Measurements from ENCODE around the gene GOLGA8B. TPM values are rescaled to one million over a fixed set of nuclear protein-coding genes. Genes with fewer than 3 reads are reported as not detected.

GOLGA8B gene
- total RNA-seq, 2 experiments from 2014 or later = 252 to 258 TPM

Other genes starting within 250 kb of the GOLGA8B start
- gene SLC12A6, start 245.9 kb downstream of the GOLGA8B start, total RNA-seq = 10 to 100 TPM; 30.6 to 31.7 TPM
- gene NOP10, start 240.5 kb downstream of the GOLGA8B start, total RNA-seq = 100 to 1,000 TPM; 170 to 183 TPM
- gene NUTM1, start 240.3 kb downstream of the GOLGA8B start, total RNA-seq = not detected
- gene LPCAT4, start 216.5 kb downstream of the GOLGA8B start, total RNA-seq = 100 to 1,000 TPM; 109 to 117 TPM
- gene GOLGA8A, start 145.8 kb downstream of the GOLGA8B start, total RNA-seq = 100 to 1,000 TPM; 170 TPM
- not detected for gene GJD2, start 171.3 kb upstream of the GOLGA8B start, total RNA-seq
- gene ACTC1, start 211.9 kb upstream of the GOLGA8B start, total RNA-seq = not detected